ENCODE data around the gene AMT. TPM values are rescaled to one million over a fixed set of nuclear protein-coding genes. Genes with fewer than 3 reads are reported as not detected.

Gene AMT, protein sequence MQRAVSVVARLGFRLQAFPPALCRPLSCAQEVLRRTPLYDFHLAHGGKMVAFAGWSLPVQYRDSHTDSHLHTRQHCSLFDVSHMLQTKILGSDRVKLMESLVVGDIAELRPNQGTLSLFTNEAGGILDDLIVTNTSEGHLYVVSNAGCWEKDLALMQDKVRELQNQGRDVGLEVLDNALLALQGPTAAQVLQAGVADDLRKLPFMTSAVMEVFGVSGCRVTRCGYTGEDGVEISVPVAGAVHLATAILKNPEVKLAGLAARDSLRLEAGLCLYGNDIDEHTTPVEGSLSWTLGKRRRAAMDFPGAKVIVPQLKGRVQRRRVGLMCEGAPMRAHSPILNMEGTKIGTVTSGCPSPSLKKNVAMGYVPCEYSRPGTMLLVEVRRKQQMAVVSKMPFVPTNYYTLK
- polyA plus RNA-seq (2013, experiment 1 of 2), result 20.4 TPM
- 20.5 TPM for polyA plus RNA-seq (2013, experiment 2 of 2)

DNA sequence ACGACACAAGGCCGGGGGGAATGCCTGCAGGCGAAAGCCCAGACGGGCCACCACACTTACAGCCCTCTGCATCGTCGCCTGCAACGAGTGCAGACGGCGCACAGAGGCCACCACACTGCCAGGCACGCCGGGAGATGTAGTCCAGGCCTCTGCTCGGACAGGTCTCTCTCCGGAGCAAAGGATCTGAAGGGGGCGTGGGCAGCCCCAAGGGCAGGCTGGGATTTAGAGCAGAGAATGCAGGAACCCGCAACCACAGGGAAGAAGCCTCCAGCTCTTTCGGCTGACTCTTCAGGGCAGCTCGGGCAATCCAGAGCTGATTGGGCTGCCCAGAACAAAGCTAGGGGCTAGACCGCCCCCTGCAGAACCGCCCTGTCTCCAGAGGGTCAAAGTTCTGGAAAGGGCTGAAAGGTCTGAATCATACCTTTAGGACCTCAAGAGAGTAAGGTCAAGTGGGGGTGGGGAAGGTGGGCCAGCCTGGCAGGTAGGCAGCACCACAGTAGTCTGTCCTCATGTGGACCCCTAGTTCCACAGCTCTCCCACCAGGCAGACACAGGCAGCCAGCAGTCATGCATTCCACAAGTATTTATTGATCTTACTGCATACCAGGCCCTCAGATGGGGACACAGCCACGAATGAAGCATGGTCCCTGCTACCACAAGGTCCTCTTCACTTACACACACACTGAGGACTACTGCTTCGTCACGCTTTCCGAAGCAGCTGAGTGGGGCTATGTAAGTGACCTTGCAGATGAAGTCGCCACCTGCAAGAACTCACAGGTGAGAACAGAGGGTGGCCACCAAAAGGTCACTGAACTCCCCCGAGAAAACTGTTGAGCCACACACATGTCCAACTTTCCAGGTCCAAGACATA, at the start of gene AMT:
AMT (minus strand) TSS at position 95 of the 870 bp plus-strand sequence; CDS start at position 72, 23 bp downstream.
- WGBS (ENCODE audit: extremely low coverage, insufficient coverage, low lambda C conversion rate), result no CpG with 5 or more reads among the region's 25 CpGs
- Histone ChIP-seq H3K27me3 (ENCODE audit: insufficient read depth, low read length, poor library complexity) (no peaks in the 10 kb centered on the region), H3K4me3 (ENCODE audit: low read length) (peak within 1 kb of the TSS; percentile 59), H3K56ac (ENCODE audit: low read length) (peak within 1 kb of the TSS; percentile 99), H3K23ac (ENCODE audit: low read length) (no peak within 1 kb of the TSS), H3K18ac (ENCODE audit: low read length) (no peak within 1 kb of the TSS), H2BK15ac (replicated peaks; ENCODE audit: low read depth) (no peak within 1 kb of the TSS), H3K4me2 (ENCODE audit: low read length) (peak within 1 kb of the TSS; percentile 95), H4K8ac (ENCODE audit: low read depth, low read length) (no peak within 1 kb of the TSS), H3K27ac (ENCODE audit: low read depth, low read length) (peak within 1 kb of the TSS; percentile 18), H3K9ac (ENCODE audit: low read length) (peak within 1 kb of the TSS; percentile 93), H3K79me1 (ENCODE audit: low read length) (peaks cover 6% of the 10 kb centered on the region), H2BK120ac (ENCODE audit: low read depth, low read length) (no peak within 1 kb of the TSS), H2AK5ac (ENCODE audit: low read length) (peak within 1 kb of the TSS; percentile 52), H2BK5ac (ENCODE audit: low read length) (no peak within 1 kb of the TSS), H3K4me1 (ENCODE audit: control insufficient read depth, low read depth, low read length) (peaks cover 5% of the 10 kb centered on the region), H3K79me2 (ENCODE audit: control insufficient read depth, insufficient read depth, low read length) (no peaks in the 10 kb centered on the region), H4K5ac (ENCODE audit: low read length) (no peak within 1 kb of the TSS), H3K4ac (ENCODE audit: low read depth, low read length) (no peak within 1 kb of the TSS), H3K36me3 (ENCODE audit: control insufficient read depth, insufficient read depth, low read length) (no peaks in the 10 kb centered on the region)
- DNase-seq, result peak; percentile 98

DNA sequence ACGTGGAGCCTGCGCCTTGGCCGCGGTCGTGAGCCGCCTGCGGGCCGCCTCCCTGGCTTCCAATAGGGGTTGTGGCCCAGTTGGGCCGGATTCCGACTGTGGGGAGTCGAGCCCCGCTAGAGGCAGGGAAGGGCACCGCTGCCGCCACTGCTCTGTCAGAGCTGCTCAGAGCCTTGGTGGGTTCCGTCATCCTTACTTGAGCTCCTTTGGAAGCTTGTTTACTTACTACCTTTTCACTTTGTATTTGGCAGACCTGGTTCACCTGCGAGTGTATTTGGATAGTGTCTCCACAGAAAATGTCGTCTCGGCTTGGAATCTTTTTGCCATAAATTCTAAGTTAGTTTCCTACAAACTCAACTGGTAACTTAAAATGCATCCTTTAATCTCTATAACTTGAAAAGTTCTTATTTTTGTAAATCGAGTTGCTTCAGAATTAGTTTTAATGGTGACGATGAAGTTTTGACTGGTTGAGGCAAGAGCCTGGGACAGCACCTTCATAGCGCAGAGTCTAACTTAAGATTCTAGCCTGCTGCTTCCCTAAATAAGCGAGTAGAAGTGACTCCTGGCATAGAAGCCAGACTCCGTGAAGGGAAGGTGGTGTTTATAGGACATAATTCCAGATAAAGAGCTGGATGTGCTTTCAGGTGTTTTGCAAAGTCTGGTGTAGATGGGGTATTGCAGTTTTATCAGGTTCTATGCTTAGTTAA, 48.6 kb upstream of the AMT start:
- Histone ChIP-seq H2BK15ac (replicated peaks; ENCODE audit: low read depth) (no peak overlapping the region), H3K18ac (ENCODE audit: low read length) (peak overlapping the region; percentile 86)
- WGBS (ENCODE audit: extremely low coverage, insufficient coverage, low lambda C conversion rate), result no CpG with 5 or more reads among the region's 23 CpGs

DNA sequence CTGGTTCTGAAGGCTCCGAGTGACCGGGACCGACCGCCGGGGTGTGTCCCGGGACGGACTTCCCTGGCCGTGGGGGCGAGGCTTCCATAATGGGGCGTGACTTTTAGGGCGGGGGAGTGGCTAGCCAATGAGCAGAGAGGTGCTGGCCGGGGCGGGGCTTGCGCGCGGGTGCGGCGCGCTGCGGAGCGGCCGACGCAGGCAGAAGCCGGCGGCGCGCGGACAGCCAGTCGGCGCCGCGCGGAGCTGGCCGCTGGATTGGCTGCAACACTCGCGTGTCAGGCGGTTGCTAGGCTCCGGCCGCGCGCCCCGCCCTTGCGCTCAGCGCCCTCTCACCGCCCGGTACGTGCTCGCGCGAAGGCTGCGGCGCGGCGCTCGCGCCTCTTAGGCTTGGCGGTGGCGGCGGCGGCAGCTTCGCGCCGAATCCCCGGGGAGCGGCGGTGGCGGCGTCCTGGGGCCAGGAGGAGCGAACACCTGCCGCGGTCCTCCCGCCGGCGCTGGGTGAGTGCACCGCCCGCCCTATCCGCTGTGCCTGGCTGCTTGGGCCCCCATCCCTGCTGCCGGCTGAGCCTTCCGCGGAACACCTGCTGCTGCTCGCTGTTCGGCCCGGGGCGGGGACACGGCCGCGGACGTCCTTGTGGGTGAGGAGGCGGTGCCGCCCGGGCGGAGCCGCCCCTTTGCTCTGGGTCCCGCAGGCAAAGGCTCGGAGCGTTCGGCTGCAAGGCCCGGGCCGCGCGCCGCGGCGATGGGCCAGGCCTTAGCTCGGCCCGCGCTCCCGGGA, 47.9 kb upstream of the AMT start, which contains the start of gene DAG1:
DAG1 (plus strand) TSS at position 332 of the 778 bp plus-strand sequence. CDS start 40,268 bp downstream, outside the sequence.
- Histone ChIP-seq H3K4me2 (ENCODE audit: low read length) (peak within 1 kb of the TSS; percentile 58), H3K27me3 (ENCODE audit: insufficient read depth, low read length, poor library complexity) (no peaks in the 10 kb centered on the region), H3K27ac (ENCODE audit: low read depth, low read length) (peak within 1 kb of the TSS; percentile 98), H3K23ac (ENCODE audit: low read length) (peak within 1 kb of the TSS; percentile 60), H3K79me2 (ENCODE audit: control insufficient read depth, insufficient read depth, low read length) (peaks cover 29% of the 10 kb centered on the region), H3K4me1 (ENCODE audit: control insufficient read depth, low read depth, low read length) (peaks cover 11% of the 10 kb centered on the region), H4K8ac (ENCODE audit: low read depth, low read length) (no peak within 1 kb of the TSS), H3K9ac (ENCODE audit: low read length) (peak within 1 kb of the TSS; percentile 89), H2AK5ac (ENCODE audit: low read length) (peak within 1 kb of the TSS; percentile 98), H3K18ac (ENCODE audit: low read length) (peak within 1 kb of the TSS; percentile 86), H2BK5ac (ENCODE audit: low read length) (peak within 1 kb of the TSS; percentile 98), H3K56ac (ENCODE audit: low read length) (peak within 1 kb of the TSS; percentile 93), H3K4me3 (ENCODE audit: low read length) (peak within 1 kb of the TSS; percentile 61), H3K4ac (ENCODE audit: low read depth, low read length) (peak within 1 kb of the TSS; percentile 90), H3K79me1 (ENCODE audit: low read length) (peaks cover 3% of the 10 kb centered on the region), H4K5ac (ENCODE audit: low read length) (peak within 1 kb of the TSS; percentile 2), H2BK120ac (ENCODE audit: low read depth, low read length) (peak within 1 kb of the TSS; percentile 48), H3K36me3 (ENCODE audit: control insufficient read depth, insufficient read depth, low read length) (no peaks in the 10 kb centered on the region), H2BK15ac (replicated peaks; ENCODE audit: low read depth) (no peak within 1 kb of the TSS)
- no CpG with 5 or more reads among the region's 108 CpGs for WGBS (ENCODE audit: extremely low coverage, insufficient coverage, low lambda C conversion rate)
- DNase-seq, result peak; percentile 98

More for the DNA sequence above, 48.6 kb upstream of the AMT start:
- Histone ChIP-seq H3K4me3 (ENCODE audit: low read length) (peak overlapping the region; percentile 61), H2BK5ac (ENCODE audit: low read length) (no peak overlapping the region), H3K4ac (ENCODE audit: low read depth, low read length) (no peak overlapping the region), H3K79me2 (ENCODE audit: control insufficient read depth, insufficient read depth, low read length) (peaks cover 33% of the 10 kb centered on the region), H3K36me3 (ENCODE audit: control insufficient read depth, insufficient read depth, low read length) (no peaks in the 10 kb centered on the region), H3K27ac (ENCODE audit: low read depth, low read length) (peak overlapping the region; percentile 98), H2AK5ac (ENCODE audit: low read length) (no peak overlapping the region), H3K27me3 (ENCODE audit: insufficient read depth, low read length, poor library complexity) (no peaks in the 10 kb centered on the region), H4K8ac (ENCODE audit: low read depth, low read length) (no peak overlapping the region), H3K4me2 (ENCODE audit: low read length) (peak overlapping the region; percentile 5), H3K79me1 (ENCODE audit: low read length) (peaks cover 3% of the 10 kb centered on the region), H3K9ac (ENCODE audit: low read length) (peak overlapping the region; percentile 89), H3K56ac (ENCODE audit: low read length) (peak overlapping the region; percentile 93), H3K4me1 (ENCODE audit: control insufficient read depth, low read depth, low read length) (peaks cover 11% of the 10 kb centered on the region), H2BK120ac (ENCODE audit: low read depth, low read length) (no peak overlapping the region), H3K23ac (ENCODE audit: low read length) (no peak overlapping the region), H4K5ac (ENCODE audit: low read length) (no peak overlapping the region)
- peak; percentile 8 for DNase-seq

DNA sequence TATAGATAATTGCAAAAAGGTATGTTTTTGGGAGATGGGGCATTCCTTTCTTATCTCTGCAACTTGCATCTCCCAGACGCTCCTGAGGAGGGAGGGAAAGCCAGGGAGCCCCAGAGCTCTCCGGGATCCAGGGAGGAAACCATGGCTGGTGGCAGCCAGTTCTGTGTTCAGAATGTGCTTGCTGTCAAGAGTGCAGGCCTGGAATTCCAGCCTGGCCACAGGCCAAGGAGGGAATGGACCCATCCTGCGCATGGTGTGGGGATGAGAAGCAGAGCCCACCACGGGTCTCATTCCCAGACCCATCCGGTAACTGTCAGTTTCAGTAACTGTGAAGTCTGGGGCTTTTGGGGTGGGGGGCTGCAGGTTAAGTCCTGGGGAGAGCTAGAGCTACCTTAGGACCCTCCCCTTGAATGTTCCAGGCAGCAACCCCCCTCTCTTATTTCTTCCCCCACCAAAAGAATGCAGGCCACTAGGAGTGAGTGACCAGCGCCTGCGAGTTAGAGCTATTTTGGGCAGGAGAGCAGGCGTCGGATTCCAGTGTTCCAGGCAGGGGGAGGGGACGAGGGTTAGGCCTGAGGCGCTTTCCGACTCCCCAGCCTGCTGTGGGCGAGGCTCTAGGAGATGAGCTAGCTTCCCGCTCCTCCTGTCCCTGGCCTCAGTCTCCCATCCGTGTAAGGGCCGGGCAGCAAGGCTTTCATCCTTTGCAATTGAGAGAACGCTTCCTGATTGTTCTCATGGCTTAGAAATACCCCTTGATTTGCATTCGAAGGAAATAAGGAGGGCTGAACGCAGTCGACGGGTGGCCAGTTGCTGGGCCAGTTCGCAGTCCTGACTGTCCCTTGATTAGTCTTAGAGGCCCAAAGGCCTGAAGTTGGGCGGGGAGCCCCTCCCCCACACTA, 47.0 kb upstream of the AMT start:
- peak overlapping the region; percentile 90 for H3K4ac ChIP-seq (ENCODE audit: low read depth, low read length)
- H2BK120ac ChIP-seq (ENCODE audit: low read depth, low read length), result peak overlapping the region; percentile 48
- peak overlapping the region; percentile 2 for H4K5ac ChIP-seq (ENCODE audit: low read length)
- no peaks in the 10 kb centered on the region for H3K27me3 ChIP-seq (ENCODE audit: insufficient read depth, low read length, poor library complexity)
- H3K9ac ChIP-seq (ENCODE audit: low read length), result peak overlapping the region; percentile 70
- peak overlapping the region; percentile 60 for H3K23ac ChIP-seq (ENCODE audit: low read length)
- no CpG with 5 or more reads among the region's 23 CpGs for WGBS (ENCODE audit: extremely low coverage, insufficient coverage, low lambda C conversion rate)
- H3K79me1 ChIP-seq (ENCODE audit: low read length), result peaks cover 3% of the 10 kb centered on the region
- peak overlapping the region; percentile 58 for H3K4me2 ChIP-seq (ENCODE audit: low read length)
- H3K79me2 ChIP-seq (ENCODE audit: control insufficient read depth, insufficient read depth, low read length), result peaks cover 29% of the 10 kb centered on the region
- H3K18ac ChIP-seq (ENCODE audit: low read length), result peak overlapping the region; percentile 60
- peak overlapping the region; percentile 20 for H3K4me3 ChIP-seq (ENCODE audit: low read length)
- peak overlapping the region; percentile 85 for H3K27ac ChIP-seq (ENCODE audit: low read depth, low read length)
- no peak overlapping the region for H2BK15ac ChIP-seq (replicated peaks; ENCODE audit: low read depth)
- H3K4me1 ChIP-seq (ENCODE audit: control insufficient read depth, low read depth, low read length), result peaks cover 11% of the 10 kb centered on the region
- DNase-seq, result peak; percentile 96
- H3K56ac ChIP-seq (ENCODE audit: low read length), result peak overlapping the region; percentile 81
- no peaks in the 10 kb centered on the region for H3K36me3 ChIP-seq (ENCODE audit: control insufficient read depth, insufficient read depth, low read length)
- no peak overlapping the region for H4K8ac ChIP-seq (ENCODE audit: low read depth, low read length)
- peak overlapping the region; percentile 98 for H2BK5ac ChIP-seq (ENCODE audit: low read length)
- peak overlapping the region; percentile 98 for H2AK5ac ChIP-seq (ENCODE audit: low read length)
